ENCODE results near the gene ACTN4. TPM values are rescaled to one million over a fixed set of nuclear protein-coding genes. Genes with fewer than 3 reads are reported as not detected.

The ACTN4 gene
- total RNA-seq, 1 experiment from 2014 or later: 3,297 TPM

DNA sequence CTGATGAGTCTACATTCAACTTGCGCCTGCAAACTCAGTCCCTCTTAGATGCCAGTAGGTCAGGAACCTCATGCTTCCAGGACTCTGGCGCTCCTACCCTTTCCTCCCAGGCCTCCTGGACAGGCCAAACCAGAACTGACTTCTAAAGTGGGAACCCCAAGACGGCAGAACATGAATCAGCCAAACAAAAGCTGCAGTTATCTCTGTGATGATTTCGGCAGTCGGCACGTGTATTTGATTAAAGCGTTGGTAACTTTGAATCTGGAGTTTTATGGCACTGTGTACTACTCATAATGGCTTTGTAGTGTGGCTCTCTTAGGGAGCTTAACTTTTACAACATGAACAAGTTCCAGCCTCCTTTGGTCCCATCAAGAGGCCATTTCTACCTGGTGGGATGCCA is 13.7 kb downstream of the ACTN4 start:
- H3K4me3 ChIP-seq (ENCODE audit: low read depth in 2 of 2, low read length in 2 of 2): no peak overlapping the region
- peaks cover 100% of the 10 kb centered on the region for H3K4me1 ChIP-seq (ENCODE audit: control insufficient read depth, insufficient read depth, low read length)
- H3K36me3 ChIP-seq (ENCODE audit: control insufficient read depth, insufficient read depth, low read length): peaks cover 22% of the 10 kb centered on the region; the same call in 1 of the 2 replicates
- DNase-seq (ENCODE audit: low read depth, low spot score): no peak
- no peaks in the 10 kb centered on the region for H3K9me3 ChIP-seq (ENCODE audit: control insufficient read depth, insufficient read depth, low read depth, low read length)
- TF ChIP-seq SIN3A (IDR thresholded peaks at IDR 0.05; ENCODE audit: borderline replicate concordance, insufficient read depth, low read depth, low read length) (no peak), TCF7L2 (IDR thresholded peaks at IDR 0.05; ENCODE audit: low read depth, low read length) (peak; percentile 91)
- ChIA-PET CTCF (interaction anchor here (1.2 kb wide), 1 partner anchor 10 kb away, joined by 5 read pairs; no protein-coding TSS in a partner anchor), POLR2A (interaction anchor here (0.6 to 1.0 kb wide), 2 partner anchors 12 to 137 kb away, joined by 3 to 9 read pairs; no protein-coding TSS in a partner anchor)
- intact Hi-C loops (cut with micrococcal nuclease; ENCODE audit: unreplicated experiment) (no loop called here), in situ Hi-C loops (cut with HindIII; ENCODE audit: low pct_unique_long_range_greater_than_20kb, low sequenced_read_pairs) (loop anchor here (25.0 kb wide), 2 partner anchors 1126 to 1676 kb away; partner anchors contain the start of genes C19orf47, LEUTX and PLD3)
- BruUV-seq (replicated peaks): no TSS peak
- no peak for ATAC-seq
- peak overlapping the region; percentile 96 for H3K27ac ChIP-seq (ENCODE audit: low read length)
- no peaks in the 10 kb centered on the region for H3K27me3 ChIP-seq (ENCODE audit: control insufficient read depth, insufficient read depth, low read length)

DNA sequence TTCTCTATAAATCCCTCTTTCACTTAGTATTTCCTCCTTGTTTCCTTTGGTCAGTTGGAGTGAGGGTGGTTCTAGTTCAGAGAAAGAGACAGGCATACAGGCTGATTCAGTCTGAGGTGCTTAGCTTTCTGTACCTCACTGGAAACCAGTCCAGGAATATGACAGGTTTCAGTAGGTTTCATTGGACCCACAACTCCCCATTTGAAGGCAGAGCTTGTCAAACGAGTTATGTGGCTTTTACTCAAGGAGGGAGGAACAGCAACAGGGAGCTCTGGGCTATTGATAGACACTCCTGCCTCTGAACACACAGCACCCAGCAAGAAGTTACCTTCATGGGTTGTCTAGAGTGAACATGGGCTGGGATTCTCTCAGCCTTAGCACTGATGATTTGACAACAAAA is 14.5 kb downstream of the ACTN4 start:
- no peak for ATAC-seq
- ChIA-PET POLR2A (interaction anchor here (0.5 to 3.7 kb wide), 9 partner anchors 9 to 36 kb away, joined by 3 to 23 read pairs (median 10); partner anchors contain the start of gene ACTN4), CTCF (interaction anchor here (0.7 to 1.1 kb wide), 4 partner anchors 25 to 126 kb away, joined by 3 to 7 read pairs (median 4); no protein-coding TSS in a partner anchor)
- in situ Hi-C loops (cut with HindIII; ENCODE audit: low pct_unique_long_range_greater_than_20kb, low sequenced_read_pairs) (loop anchor here (25.0 kb wide), 2 partner anchors 1125 to 1675 kb away; partner anchors contain the start of genes C19orf47, LEUTX and PLD3), intact Hi-C loops (cut with micrococcal nuclease; ENCODE audit: unreplicated experiment) (no loop called here)
- TF ChIP-seq, protein P1, sequence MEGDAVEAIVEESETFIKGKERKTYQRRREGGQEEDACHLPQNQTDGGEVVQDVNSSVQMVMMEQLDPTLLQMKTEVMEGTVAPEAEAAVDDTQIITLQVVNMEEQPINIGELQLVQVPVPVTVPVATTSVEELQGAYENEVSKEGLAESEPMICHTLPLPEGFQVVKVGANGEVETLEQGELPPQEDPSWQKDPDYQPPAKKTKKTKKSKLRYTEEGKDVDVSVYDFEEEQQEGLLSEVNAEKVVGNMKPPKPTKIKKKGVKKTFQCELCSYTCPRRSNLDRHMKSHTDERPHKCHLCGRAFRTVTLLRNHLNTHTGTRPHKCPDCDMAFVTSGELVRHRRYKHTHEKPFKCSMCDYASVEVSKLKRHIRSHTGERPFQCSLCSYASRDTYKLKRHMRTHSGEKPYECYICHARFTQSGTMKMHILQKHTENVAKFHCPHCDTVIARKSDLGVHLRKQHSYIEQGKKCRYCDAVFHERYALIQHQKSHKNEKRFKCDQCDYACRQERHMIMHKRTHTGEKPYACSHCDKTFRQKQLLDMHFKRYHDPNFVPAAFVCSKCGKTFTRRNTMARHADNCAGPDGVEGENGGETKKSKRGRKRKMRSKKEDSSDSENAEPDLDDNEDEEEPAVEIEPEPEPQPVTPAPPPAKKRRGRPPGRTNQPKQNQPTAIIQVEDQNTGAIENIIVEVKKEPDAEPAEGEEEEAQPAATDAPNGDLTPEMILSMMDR (IDR thresholded peaks at IDR 0.05): no peak
- TF ChIP-seq TCF7L2 (IDR thresholded peaks at IDR 0.05; ENCODE audit: low read depth, low read length) (no peak; the same call in 1 of the 2 replicates), REST (IDR thresholded peaks at IDR 0.05; ENCODE audit: insufficient read depth in 1 of 2, low read depth in 2 of 2, low read length in 1 of 2) (no peak), SIN3A (IDR thresholded peaks at IDR 0.05; ENCODE audit: borderline replicate concordance, insufficient read depth, low read depth, low read length) (no peak), POLR2AphosphoS5 (IDR thresholded peaks at IDR 0.05; ENCODE audit: low read depth, low read length) (no peak)
- Histone ChIP-seq H3K4me1 (ENCODE audit: control insufficient read depth, insufficient read depth, low read length) (peaks cover 100% of the 10 kb centered on the region), H3K36me3 (ENCODE audit: control insufficient read depth, insufficient read depth, low read length) (peaks cover 19% of the 10 kb centered on the region; the same call in 1 of the 2 replicates), H3K27ac (ENCODE audit: low read length) (peak overlapping the region; percentile 96), H3K4me3 (ENCODE audit: low read depth in 2 of 2, low read length in 2 of 2) (peak overlapping the region in 1 of 2 experiments; percentile 5; a peak in 2 of 4 replicates), H3K27me3 (ENCODE audit: control insufficient read depth, insufficient read depth, low read length) (no peaks in the 10 kb centered on the region), H3K9me3 (ENCODE audit: control insufficient read depth, insufficient read depth, low read depth, low read length) (no peaks in the 10 kb centered on the region)
- no peak for DNase-seq (ENCODE audit: low read depth, low spot score)
- BruUV-seq (replicated peaks): no TSS peak

Measured in Panc1 (cell line).